ENCODE results near the gene DBN1.

- TF ChIP-seq CTCF (conservative IDR thresholded peaks at IDR 0.05 in 1 of 2, IDR thresholded peaks at IDR 0.05 in 1 of 2; ENCODE audit: low read depth in 1 of 2, low read length in 2 of 2) (no peak), EZH2 (IDR thresholded peaks at IDR 0.05; ENCODE audit: low read length, missing control alignments) (no peak)
Observed at GRCh38 chr5:177412603-177413233, 60.7 kb downstream of the DBN1 start.

All from fibroblast of lung (primary cell).